Measurements from ENCODE around the gene SAT2. TPM values are rescaled to one million over a fixed set of nuclear protein-coding genes. Genes with fewer than 3 reads are reported as not detected.

The SAT2 gene
- total RNA-seq, 6 experiments from 2014 or later, result 39.2 to 55.0 (median 43.5) TPM

- H3K4me1 Mint-ChIP-seq (ENCODE audit: low read depth), result peaks cover 35% of the 10 kb centered on the region
- peak within 1 kb of the TSS; percentile 88 for H3K27ac Mint-ChIP-seq
- H3K27me3 Mint-ChIP-seq (ENCODE audit: insufficient read depth), result peaks cover 2% of the 10 kb centered on the region; the same call in 1 of the 2 replicates
- H3K36me3 Mint-ChIP-seq (ENCODE audit: low read depth), result peaks cover 31% of the 10 kb centered on the region
- peak; percentile 99 for DNase-seq
- no peaks in the 10 kb centered on the region for H3K9me3 Mint-ChIP-seq
- peak within 1 kb of the TSS; percentile 91 for H3K4me3 Mint-ChIP-seq
- TF ChIP-seq, protein P1, sequence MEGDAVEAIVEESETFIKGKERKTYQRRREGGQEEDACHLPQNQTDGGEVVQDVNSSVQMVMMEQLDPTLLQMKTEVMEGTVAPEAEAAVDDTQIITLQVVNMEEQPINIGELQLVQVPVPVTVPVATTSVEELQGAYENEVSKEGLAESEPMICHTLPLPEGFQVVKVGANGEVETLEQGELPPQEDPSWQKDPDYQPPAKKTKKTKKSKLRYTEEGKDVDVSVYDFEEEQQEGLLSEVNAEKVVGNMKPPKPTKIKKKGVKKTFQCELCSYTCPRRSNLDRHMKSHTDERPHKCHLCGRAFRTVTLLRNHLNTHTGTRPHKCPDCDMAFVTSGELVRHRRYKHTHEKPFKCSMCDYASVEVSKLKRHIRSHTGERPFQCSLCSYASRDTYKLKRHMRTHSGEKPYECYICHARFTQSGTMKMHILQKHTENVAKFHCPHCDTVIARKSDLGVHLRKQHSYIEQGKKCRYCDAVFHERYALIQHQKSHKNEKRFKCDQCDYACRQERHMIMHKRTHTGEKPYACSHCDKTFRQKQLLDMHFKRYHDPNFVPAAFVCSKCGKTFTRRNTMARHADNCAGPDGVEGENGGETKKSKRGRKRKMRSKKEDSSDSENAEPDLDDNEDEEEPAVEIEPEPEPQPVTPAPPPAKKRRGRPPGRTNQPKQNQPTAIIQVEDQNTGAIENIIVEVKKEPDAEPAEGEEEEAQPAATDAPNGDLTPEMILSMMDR (IDR thresholded peaks at IDR 0.05), result peak; percentile 76
Measured at GRCh38 chr17:7614425-7615264, 13.0 kb downstream of the SAT2 start, which contains the start of gene FXR2. TSS of gene FXR2 (minus strand) at chr17:7614897. CDS start at chr17:7614532, 365 bp downstream.

DNA sequence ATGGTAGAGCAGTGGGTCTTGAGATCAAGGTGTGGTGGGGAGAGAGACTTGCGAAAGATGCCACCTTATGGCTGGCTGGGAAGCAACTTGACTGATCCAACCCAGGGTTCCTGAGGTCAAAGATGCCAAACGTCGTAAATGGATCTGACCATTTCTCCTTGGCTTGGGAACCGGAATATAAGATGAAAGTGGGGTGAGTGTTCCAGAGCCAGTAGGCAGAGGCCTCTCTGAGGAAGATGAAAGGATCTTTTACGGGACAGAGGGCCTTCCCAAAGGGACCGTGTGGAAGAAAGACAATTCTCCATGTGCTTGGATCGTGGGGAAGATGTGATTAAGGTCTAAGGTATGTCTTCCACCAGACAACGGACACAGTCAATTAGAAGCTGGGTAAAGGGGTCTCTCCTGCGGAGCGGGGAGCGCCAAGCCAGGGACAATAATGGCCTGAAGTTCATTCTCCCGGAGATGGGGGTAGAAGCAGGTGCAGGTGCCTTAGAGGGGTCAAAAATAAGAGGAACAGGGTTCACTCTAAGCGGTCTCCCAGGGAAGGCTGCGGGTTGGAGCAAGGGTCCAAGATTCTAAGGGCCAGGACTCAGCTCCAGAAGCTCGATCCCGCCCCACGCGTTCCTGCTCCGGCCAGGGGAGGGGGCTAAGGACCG, 13.7 kb downstream of the SAT2 start:
- H3K4me3 Mint-ChIP-seq, result peak overlapping the region; percentile 91
- H3K9me3 Mint-ChIP-seq, result no peaks in the 10 kb centered on the region
- H3K36me3 Mint-ChIP-seq (ENCODE audit: low read depth), result peaks cover 31% of the 10 kb centered on the region
- peak overlapping the region; percentile 88 for H3K27ac Mint-ChIP-seq
- H3K4me1 Mint-ChIP-seq (ENCODE audit: low read depth), result peaks cover 41% of the 10 kb centered on the region
- TF ChIP-seq, protein P1 (IDR thresholded peaks at IDR 0.05), result no peak
- DNase-seq, result peak; percentile 40
- H3K27me3 Mint-ChIP-seq (ENCODE audit: insufficient read depth), result peaks cover 4% of the 10 kb centered on the region; the same call in 1 of the 2 replicates

- Mint-ChIP-seq H3K36me3 (ENCODE audit: low read depth) (peaks cover 31% of the 10 kb centered on the region), H3K27ac (peak overlapping the region; percentile 63), H3K9me3 (no peaks in the 10 kb centered on the region), H3K27me3 (ENCODE audit: insufficient read depth) (peaks cover 4% of the 10 kb centered on the region; the same call in 1 of the 2 replicates), H3K4me1 (ENCODE audit: low read depth) (peaks cover 41% of the 10 kb centered on the region), H3K4me3 (peak overlapping the region; percentile 91)
- TF ChIP-seq, protein P1 (IDR thresholded peaks at IDR 0.05), result no peak
- DNase-seq, result no peak
Measured at GRCh38 chr17:7612294-7612640, 15.4 kb downstream of the SAT2 start.

GRCh38 chr17:7611635-7612293, 15.9 kb downstream of the SAT2 start:
- no peak for DNase-seq
- peak overlapping the region; percentile 91 for H3K4me3 Mint-ChIP-seq
- no peaks in the 10 kb centered on the region for H3K9me3 Mint-ChIP-seq
- H3K27ac Mint-ChIP-seq, result peak overlapping the region; percentile 63
- TF ChIP-seq, protein P1 (IDR thresholded peaks at IDR 0.05), result no peak
- H3K4me1 Mint-ChIP-seq (ENCODE audit: low read depth), result peaks cover 41% of the 10 kb centered on the region
- peaks cover 4% of the 10 kb centered on the region; the same call in 1 of the 2 replicates for H3K27me3 Mint-ChIP-seq (ENCODE audit: insufficient read depth)
- peaks cover 31% of the 10 kb centered on the region for H3K36me3 Mint-ChIP-seq (ENCODE audit: low read depth)

- TF ChIP-seq, protein P1 (IDR thresholded peaks at IDR 0.05), result no peak
- Mint-ChIP-seq H3K4me3 (no peak overlapping the region), H3K27ac (peak overlapping the region; percentile 65; the same call in 1 of the 2 replicates), H3K27me3 (ENCODE audit: insufficient read depth) (peaks cover 4% of the 10 kb centered on the region; the same call in 1 of the 2 replicates), H3K9me3 (no peaks in the 10 kb centered on the region), H3K4me1 (ENCODE audit: low read depth) (peaks cover 41% of the 10 kb centered on the region), H3K36me3 (ENCODE audit: low read depth) (peaks cover 40% of the 10 kb centered on the region)
- no peak for DNase-seq
Measured at GRCh38 chr17:7610641-7611040, 17.0 kb downstream of the SAT2 start.

All from HFFc6 (cell line).